ENCODE results near the gene FERMT3.

FERMT3 gene

GRCh38 chr11:64227405-64227956 is 21.0 kb downstream of the FERMT3 start:
- peak overlapping the region; percentile 85 for H3K4me3 ChIP-seq (ENCODE audit: low read depth, low read length)

DNA sequence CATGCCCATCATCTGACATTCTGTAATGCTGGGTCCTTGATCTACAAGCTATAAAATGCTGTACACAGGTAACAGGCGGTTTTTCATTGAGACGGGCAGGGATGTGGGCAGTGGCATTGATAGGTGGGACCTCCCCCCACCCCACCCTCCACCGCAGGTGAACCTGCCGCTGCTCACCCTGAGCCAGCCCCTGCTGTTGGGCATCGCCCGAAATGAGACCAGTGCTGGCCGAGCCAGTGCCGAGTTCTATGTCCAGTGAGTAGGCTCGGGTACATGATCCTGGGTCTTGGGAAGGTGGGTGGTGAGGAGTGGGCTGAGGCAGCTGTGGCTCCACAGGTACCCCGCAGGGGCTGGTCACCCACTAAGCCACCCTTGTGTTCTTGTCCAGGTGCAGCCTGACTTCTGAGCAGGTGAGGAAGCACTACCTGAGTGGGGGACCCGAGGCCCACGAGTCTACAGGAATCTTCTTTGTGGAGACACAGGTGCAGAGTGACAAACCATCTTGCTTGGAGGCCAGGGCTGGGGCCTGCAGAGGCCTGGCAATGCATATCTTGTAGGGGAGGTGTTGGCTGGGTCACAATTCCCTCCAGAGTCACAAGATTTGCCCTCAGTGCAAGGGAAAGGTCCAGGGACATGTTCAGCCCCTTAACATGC is 22.7 kb downstream of the FERMT3 start:
- H3K4me3 ChIP-seq (ENCODE audit: low read depth, low read length), result no peak overlapping the region; the same call in 1 of the 2 replicates
- TF ChIP-seq CTCF (IDR thresholded peaks at IDR 0.05; ENCODE audit: low read depth, low read length), result no peak

More at GRCh38 chr11:64227405-64227956, 21.0 kb downstream of the FERMT3 start:
- no peak for TF ChIP-seq CTCF (IDR thresholded peaks at IDR 0.05; ENCODE audit: low read depth, low read length)

GRCh38 chr11:64229744-64230170 is 23.2 kb downstream of the FERMT3 start:
- H3K4me3 ChIP-seq (ENCODE audit: low read depth, low read length), result peak overlapping the region; percentile 71
- no peak for TF ChIP-seq CTCF (IDR thresholded peaks at IDR 0.05; ENCODE audit: low read depth, low read length)

- H3K4me3 ChIP-seq (ENCODE audit: low read depth, low read length), result peak within 1 kb of the TSS; percentile 71
- no peak for TF ChIP-seq CTCF (IDR thresholded peaks at IDR 0.05; ENCODE audit: low read depth, low read length)
These were observed 23.9 kb downstream of the FERMT3 start, which contains the start of gene DNAJC4 for GRCh38 chr11:64230171-64230984. TSS of gene DNAJC4 (plus strand) at chr11:64230548. CDS start at chr11:64230855, 307 bp downstream.

GRCh38 chr11:64230985-64231365 is 24.5 kb downstream of the FERMT3 start:
- peak overlapping the region; percentile 71 for H3K4me3 ChIP-seq (ENCODE audit: low read depth, low read length)
- TF ChIP-seq CTCF (IDR thresholded peaks at IDR 0.05; ENCODE audit: low read depth, low read length), result no peak

DNA sequence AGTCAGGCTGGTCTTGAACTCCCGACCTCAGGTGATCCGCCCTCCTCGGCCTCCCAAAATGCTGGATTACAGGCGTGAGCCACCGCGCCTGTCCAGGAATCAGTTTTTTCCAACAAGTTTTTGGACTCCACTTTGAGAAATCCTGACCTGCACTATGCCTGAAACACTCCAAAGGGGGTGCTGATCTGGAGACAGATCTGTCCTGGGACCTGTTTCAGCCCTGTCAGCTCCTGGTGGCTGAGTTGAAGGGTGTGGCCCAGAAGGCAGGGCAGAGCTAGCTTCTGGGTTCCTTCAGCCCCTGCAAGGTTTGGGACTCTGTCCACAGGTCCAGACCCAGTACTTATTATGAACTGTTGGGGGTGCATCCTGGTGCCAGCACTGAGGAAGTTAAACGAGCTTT is 25.0 kb downstream of the FERMT3 start:
- no peak for TF ChIP-seq CTCF (IDR thresholded peaks at IDR 0.05; ENCODE audit: low read depth, low read length)
- H3K4me3 ChIP-seq (ENCODE audit: low read depth, low read length), result no peak overlapping the region
